HUES64 (cell line): Measurements from ENCODE around the gene ZNF775.

Experiments
- H3K27ac ChIP-seq: 2 replicates; pipeline ENCODE4 v1.7.0; 2013; ENCODE audit warnings: low read depth, low read length, inconsistent platforms
- H3K27me3 ChIP-seq: 2 replicates; pipeline ENCODE4 v1.6.1; 2013; ENCODE audit warnings: mild to moderate bottlenecking, low read length; ENCODE audit not compliant: insufficient read depth
- H3K36me3 ChIP-seq: 2 replicates; pipeline ENCODE4 v1.6.1; 2013; ENCODE audit warnings: mild to moderate bottlenecking, low read length; ENCODE audit not compliant: insufficient read depth
- H3K4me1 ChIP-seq: 2 replicates; pipeline ENCODE4 v1.6.1; 2013; ENCODE audit warnings: mild to moderate bottlenecking, low read length, moderate library complexity; ENCODE audit not compliant: insufficient read depth
- H3K4me3 ChIP-seq: 2 replicates; pipeline ENCODE4 v1.5.1; 2013; ENCODE audit warnings: mild to moderate bottlenecking, low read length, moderate library complexity
- H3K9ac ChIP-seq: 2 replicates; pipeline ENCODE4 v1.6.1; 2013; ENCODE audit warnings: mild to moderate bottlenecking, low read depth, low read length
- H3K9me3 ChIP-seq: 2 replicates; pipeline ENCODE4 v1.6.1; 2013; ENCODE audit warnings: low read depth, low read length; ENCODE audit not compliant: insufficient read depth
- WGBS: fragments of 150-250, 120-280 bp; methylation state at CpG from one replicate; pipeline ENCODE4 v1.1.7; 2013; ENCODE audit warnings: missing lambda C conversion rate; 5-methylcytosine and 5-hydroxymethylcytosine counted together

Gene ZNF775

DNA sequence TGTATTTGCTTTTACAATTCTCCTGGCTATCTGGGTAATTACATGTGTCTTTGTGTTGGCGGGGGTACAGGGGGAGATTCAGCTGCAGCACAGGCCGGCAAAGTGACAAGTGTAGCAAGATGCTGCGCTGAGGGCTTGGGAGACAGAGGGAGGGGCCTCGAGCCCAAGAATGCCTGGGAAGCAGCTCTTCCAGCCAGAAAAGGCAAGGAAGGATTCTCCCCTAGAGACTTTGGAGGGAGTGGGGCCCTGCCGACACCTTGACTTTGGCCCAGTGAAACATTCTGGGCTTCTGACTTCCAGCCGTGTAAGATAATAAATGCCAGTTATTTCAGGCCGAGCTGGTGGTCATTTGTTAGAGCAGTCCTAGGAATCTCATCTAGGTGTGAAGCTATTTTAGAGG lies 17.7 kb upstream of the ZNF775 start:
- Histone ChIP-seq H3K27ac (no peak overlapping the region), H3K9me3 (no peaks in the 10 kb centered on the region), H3K9ac (no peak overlapping the region), H3K4me1 (peaks cover 37% of the 10 kb centered on the region), H3K4me3 (no peak overlapping the region), H3K36me3 (no peaks in the 10 kb centered on the region), H3K27me3 (no peaks in the 10 kb centered on the region)
- WGBS = 46% methylated on average over 7 of the region's 7 CpGs

DNA sequence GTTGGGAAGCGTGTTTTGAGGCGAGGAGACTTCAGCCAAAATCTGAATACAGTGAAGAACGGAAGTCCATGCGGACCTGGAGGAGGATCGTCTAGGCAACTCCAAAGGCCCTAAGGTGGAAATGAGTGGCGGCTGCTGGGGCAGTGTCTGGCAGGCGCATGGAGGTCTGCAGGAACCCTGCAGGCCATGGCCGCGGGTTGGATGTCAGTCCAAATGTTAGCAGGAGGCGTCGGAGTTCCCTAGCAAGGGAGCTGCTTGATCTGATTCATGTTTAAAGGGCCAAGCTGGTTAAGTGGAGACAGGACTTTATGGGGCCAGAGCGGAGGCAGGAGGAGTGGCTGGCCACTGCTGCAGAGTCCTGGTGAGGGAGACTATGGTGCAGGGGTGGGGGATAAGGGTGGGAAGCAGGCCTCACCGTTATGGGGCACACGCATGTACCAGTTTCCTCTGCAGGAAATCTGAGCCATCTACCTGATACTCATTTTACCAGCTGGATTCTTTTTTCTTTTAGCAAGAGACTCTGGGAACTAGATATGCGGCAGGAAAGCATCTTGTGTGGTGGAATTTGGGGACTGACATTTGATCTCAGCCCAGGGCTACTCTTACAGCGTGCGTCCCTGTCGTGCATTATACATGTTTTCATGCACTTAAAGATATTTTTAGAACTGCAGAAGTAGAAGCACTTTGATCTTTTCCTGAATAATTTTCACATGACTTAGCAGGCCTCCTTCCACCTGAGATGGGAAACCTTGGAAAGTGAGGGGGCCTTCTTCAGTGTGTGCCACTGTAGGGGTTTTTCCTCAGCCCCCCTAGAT lies 17.1 kb upstream of the ZNF775 start:
- no peak overlapping the region for H3K27ac ChIP-seq
- no peaks in the 10 kb centered on the region for H3K9me3 ChIP-seq
- no peaks in the 10 kb centered on the region for H3K36me3 ChIP-seq
- H3K4me3 ChIP-seq = no peak overlapping the region
- H3K9ac ChIP-seq = no peak overlapping the region
- H3K27me3 ChIP-seq = no peaks in the 10 kb centered on the region
- H3K4me1 ChIP-seq = peaks cover 37% of the 10 kb centered on the region
- 67% methylated on average over 16 of the region's 18 CpGs for WGBS

DNA sequence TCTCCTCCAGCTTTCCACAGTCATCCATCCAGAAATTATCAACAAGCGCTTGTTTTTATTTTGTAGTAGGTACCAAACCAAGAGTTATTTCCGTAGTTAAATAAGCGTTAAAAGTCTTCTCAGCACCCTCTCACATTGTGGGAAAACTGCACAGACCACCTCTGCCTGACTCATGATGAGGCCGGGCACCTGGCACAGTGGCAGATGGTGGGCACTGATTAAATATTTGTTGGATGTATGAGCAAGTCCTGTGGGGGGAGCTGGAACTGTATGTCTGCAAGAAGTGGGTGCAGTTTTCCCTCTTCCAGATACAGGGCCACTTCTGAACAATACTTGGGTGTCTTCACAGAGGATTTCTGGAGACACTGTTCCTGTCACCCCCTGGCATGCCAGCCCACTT lies 15.8 kb upstream of the ZNF775 start:
- 98% methylated on average over 4 of the region's 4 CpGs for WGBS
- no peaks in the 10 kb centered on the region for H3K27me3 ChIP-seq
- peaks cover 36% of the 10 kb centered on the region for H3K4me1 ChIP-seq
- H3K27ac ChIP-seq = no peak overlapping the region
- H3K36me3 ChIP-seq = no peaks in the 10 kb centered on the region
- no peaks in the 10 kb centered on the region for H3K9me3 ChIP-seq
- H3K9ac ChIP-seq = no peak overlapping the region
- H3K4me3 ChIP-seq = no peak overlapping the region

DNA sequence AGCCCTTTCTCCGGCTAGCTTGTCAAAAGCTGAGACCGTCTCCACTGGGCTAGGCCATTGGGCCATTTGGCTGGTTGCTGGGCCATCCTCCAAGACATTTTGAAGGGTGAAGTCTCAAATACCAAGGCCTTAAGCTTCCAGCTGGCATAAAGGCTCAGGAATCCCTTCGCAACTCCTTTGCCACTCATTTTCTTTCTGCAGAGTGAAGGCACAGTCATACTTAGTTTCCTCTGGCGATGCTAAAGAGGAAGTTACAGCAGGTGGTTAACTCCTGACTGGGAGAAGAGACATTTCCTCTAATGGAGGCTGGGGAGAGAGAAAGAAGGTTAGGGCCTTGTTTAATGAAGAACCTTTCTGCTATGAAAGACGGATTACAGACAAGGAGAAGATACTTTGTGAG lies 15.3 kb upstream of the ZNF775 start:
- H3K4me3 ChIP-seq = no peak overlapping the region
- WGBS = 83% methylated on average over 5 of the region's 5 CpGs
- no peaks in the 10 kb centered on the region for H3K27me3 ChIP-seq
- no peaks in the 10 kb centered on the region for H3K9me3 ChIP-seq
- H3K9ac ChIP-seq = no peak overlapping the region
- H3K4me1 ChIP-seq = peaks cover 36% of the 10 kb centered on the region
- H3K36me3 ChIP-seq = no peaks in the 10 kb centered on the region
- no peak overlapping the region for H3K27ac ChIP-seq

DNA sequence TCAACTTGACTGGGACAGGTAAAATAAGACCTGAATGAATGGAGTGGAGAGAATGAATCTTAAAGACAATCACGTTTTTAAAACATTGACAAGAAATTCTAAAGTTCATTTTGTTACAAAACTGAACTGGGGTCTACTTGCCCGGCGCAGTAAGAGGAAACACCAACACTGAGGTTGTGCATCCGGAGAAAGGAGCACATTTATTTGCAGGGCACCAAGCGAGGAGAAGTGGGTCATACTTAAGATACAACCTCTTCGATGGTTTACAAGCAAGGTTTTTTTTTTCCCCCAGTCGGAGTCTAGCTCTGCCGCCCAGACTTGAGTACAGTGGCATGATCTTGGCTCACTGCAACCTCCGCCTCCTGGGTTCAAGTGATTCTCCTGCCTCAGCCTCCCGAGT lies 13.9 kb upstream of the ZNF775 start:
- no peak overlapping the region for H3K27ac ChIP-seq
- no peaks in the 10 kb centered on the region for H3K9me3 ChIP-seq
- H3K9ac ChIP-seq = no peak overlapping the region
- peaks cover 44% of the 10 kb centered on the region for H3K4me1 ChIP-seq
- WGBS = 94% methylated on average over 10 of the region's 10 CpGs
- no peak overlapping the region for H3K4me3 ChIP-seq
- peaks cover 5% of the 10 kb centered on the region; the same call in 1 of the 2 replicates for H3K36me3 ChIP-seq
- H3K27me3 ChIP-seq = no peaks in the 10 kb centered on the region

DNA sequence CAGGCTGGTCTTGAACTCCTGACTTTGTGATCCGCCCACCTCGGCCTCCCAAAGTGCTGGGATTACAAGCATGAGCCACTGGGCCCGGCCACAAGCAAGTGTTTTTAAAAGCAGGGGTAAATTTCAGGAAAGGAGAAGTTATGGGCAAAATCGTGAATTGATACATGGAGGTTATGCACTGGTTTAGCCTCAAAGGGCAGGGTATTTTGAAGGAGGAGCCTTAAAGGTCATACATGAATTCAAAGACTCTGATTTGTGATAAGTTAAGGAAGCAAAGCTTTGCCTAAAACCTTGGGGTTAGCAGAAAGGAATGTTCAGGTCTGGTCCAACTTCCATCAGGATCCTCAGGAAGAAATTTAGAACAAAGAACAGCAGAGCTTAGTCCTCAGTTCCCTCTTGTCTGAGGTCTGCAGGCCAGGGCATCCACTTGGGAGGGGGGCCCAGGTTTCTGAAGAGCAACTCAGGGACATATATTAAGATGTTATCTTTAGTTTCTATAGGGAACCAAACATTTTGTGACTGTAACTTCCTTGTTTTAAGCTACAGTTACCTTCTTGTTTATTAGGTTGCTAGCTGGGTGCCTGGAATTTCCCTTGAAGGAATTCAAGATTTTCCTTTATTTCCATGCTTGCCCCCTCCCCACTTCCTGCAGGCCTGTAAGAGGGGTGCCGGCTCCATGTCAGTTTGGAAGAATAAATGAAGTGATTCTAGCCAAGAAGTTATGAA lies 13.3 kb upstream of the ZNF775 start:
- Histone ChIP-seq H3K27ac (peak overlapping the region; percentile 42; the same call in 1 of the 2 replicates), H3K4me1 (peaks cover 47% of the 10 kb centered on the region), H3K36me3 (peaks cover 12% of the 10 kb centered on the region), H3K9ac (no peak overlapping the region), H3K4me3 (no peak overlapping the region), H3K27me3 (no peaks in the 10 kb centered on the region), H3K9me3 (no peaks in the 10 kb centered on the region)
- 81% methylated on average over 4 of the region's 5 CpGs for WGBS

DNA sequence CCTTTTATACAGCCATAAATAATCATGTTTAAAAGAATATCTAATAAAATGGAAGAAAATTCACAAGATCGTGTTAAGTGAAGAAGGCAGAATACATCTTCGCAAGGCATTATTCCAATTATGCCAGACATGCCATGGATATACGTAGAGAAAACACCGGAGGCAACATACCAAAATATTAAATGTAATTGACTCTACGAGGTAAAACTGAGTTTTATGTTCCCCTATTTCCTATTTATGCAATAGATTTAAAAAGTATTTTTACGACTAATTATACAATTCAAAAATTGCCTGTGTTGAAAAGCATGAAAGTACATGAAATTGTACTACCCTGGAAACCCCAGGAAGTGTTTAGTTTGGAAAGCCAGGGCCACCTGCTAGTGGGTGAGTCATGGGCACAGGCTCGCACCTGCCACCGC lies 11.4 kb upstream of the ZNF775 start:
- Histone ChIP-seq H3K4me3 (peak overlapping the region; percentile 60), H3K9me3 (no peaks in the 10 kb centered on the region), H3K4me1 (peaks cover 31% of the 10 kb centered on the region), H3K27ac (peak overlapping the region; percentile 91), H3K9ac (peak overlapping the region; percentile 96), H3K27me3 (no peaks in the 10 kb centered on the region), H3K36me3 (peaks cover 29% of the 10 kb centered on the region)
- WGBS = 69% methylated on average over 7 of the region's 8 CpGs

DNA sequence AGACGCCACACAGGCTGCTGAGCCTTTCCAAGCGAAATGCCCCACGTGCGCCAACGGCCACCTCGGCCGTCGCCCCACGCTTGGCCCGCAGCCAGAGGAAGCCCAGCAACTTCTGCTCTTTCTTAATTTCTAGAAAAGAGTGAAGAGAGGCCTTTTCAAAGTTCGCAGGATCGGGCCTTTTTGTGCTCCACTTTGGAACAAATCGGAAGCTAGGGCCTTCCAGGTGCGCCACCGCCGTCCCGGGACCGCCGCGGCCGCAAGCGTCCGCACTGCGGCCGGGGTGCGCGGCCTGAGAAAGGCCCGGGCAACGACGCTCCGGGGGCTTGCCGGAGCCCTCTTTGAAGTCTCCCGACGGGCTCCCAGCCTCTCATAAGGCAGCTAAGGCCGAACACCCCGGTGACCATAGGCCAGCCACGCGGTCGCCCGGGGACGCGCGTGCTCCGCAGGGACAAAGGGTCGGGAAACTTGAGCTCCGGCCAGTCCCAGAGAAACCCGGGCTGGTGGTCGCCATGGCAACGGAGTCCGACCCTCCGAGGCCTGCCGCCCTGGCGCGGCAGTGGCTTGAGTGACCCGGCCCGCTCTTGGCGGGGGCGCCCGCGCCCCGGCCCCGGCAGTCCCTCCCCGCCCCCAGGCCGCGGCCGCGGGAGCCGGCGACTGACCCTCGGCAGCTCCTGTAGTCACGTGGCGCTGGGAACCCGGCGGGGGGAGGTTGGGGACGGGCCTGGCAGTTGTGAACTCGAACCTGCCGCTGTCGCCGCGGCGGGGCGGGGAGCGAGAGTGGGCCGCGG lies 10.8 kb upstream of the ZNF775 start, which contains the start of gene REPIN1:
Gene REPIN1, plus strand, starts transcription at position 727 of the 788 bp plus-strand sequence. CDS start 890 bp downstream, outside the sequence.
- 4% methylated on average over 85 of the region's 85 CpGs for WGBS
- peaks cover 35% of the 10 kb centered on the region for H3K36me3 ChIP-seq
- no peaks in the 10 kb centered on the region for H3K9me3 ChIP-seq
- H3K9ac ChIP-seq = peak within 1 kb of the TSS; percentile 96
- H3K4me1 ChIP-seq = peaks cover 28% of the 10 kb centered on the region
- no peaks in the 10 kb centered on the region for H3K27me3 ChIP-seq
- peak within 1 kb of the TSS; percentile 60 for H3K4me3 ChIP-seq
- H3K27ac ChIP-seq = peak within 1 kb of the TSS; percentile 91

DNA sequence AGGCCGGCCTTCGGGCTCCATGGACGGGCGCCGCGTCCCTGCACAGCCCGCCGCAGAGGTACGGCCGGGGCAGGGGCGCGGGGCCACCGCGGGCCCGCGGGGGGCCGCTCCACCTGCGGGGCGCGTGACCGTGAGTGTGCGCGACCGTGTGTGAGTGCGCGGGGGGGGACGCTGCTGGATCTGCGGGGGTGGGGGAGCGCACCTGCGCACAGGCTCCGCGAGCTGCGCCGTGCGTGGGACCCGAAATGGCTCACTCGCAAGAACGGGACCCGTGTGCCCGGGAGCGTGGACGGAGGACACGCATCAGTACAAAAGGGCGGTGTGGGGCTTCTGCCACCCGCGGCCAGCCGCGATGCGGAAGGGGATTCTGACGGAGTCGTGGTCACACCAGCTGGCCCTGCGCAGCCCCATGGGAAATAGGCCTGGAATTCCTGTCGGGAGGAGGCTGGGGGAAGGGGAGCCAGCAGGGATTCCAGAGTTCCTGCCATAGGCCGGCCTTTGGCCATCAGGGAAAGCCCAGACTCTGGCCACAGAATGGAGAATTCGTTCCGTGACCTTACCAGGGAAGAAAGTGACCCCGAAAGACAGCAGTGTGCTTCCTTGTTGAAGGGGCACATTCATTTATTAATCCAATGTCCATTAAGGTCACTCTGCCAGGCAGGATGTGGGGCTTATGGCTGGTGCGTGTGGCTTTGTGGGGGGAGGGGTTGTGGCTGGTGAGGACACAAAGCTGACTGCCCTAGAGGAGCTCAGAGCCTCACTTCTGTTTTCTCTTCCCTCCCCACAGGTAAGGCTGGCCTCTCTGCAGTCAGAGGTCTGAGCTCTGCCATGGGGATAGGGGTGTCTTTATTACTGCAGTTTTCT lies 10.0 kb upstream of the ZNF775 start:
- peak overlapping the region; percentile 96 for H3K9ac ChIP-seq

DNA sequence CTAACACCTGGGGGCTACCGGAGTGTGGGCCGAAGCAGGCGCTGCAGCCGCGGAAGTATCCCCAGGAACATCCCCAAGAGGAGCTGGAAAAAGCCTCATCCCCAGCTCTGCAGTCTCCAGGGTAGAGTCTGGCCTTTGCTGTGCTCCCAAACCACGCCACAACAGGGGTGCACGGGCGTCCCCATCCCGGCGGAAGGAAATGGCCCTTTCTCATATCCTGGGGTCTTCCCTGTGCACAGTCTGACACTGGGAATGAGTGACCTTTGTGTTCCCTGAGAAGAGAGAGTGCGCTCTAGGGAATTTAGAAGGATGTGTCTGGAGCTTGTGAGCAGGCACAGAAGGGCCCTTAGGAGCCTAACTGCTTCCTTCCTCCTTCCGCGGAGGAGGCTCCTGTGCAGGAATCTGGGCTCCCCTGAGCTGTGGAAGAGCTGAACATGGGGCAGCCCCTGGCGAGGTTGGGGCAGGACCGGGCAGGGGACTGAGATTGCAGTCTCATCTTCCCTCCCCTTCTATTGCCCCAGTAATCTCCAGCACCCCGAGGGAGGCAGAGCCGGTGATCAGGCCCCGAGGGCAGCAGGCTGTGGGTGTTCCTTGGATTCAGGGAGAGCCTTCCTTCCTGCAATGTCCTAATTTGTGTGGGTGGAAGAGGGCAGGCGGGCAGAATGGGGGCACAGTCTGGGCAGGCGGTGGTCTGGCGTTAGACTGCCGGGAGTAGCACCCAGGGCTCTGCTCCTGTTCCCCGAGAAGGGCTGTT lies 9.2 kb upstream of the ZNF775 start:
- Histone ChIP-seq H3K4me3 (peak overlapping the region; percentile 60), H3K9me3 (no peaks in the 10 kb centered on the region), H3K27me3 (no peaks in the 10 kb centered on the region), H3K27ac (peak overlapping the region; percentile 91), H3K4me1 (peaks cover 33% of the 10 kb centered on the region), H3K36me3 (peaks cover 49% of the 10 kb centered on the region), H3K9ac (peak overlapping the region; percentile 96)
- WGBS = 56% methylated on average over 23 of the region's 23 CpGs

More for the DNA sequence above, 10.0 kb upstream of the ZNF775 start:
- peaks cover 33% of the 10 kb centered on the region for H3K4me1 ChIP-seq
- no peaks in the 10 kb centered on the region for H3K27me3 ChIP-seq
- peaks cover 43% of the 10 kb centered on the region for H3K36me3 ChIP-seq
- peak overlapping the region; percentile 91 for H3K27ac ChIP-seq
- H3K9me3 ChIP-seq = no peaks in the 10 kb centered on the region
- under 1% methylated on average over 58 of the region's 58 CpGs for WGBS
- H3K4me3 ChIP-seq = peak overlapping the region; percentile 60
